A549 (cell line): ENCODE data around the gene THPO.

Experiments used
- KDM1A ChIP-seq: fragments of 200-600 bp; sonication (generic); IDR thresholded peaks from 2 replicates; pipeline ENCODE4 v1.6.1; 2016; ENCODE audit warnings: low read depth, mild to moderate bottlenecking
- MAFK ChIP-seq: fragments of 450-650 bp; IDR thresholded peaks from 2 replicates; pipeline ENCODE4 v1.6.1; 2014; ENCODE audit not compliant: partially characterized antibody
- MAZ ChIP-seq: fragments of 150-350 bp; IDR thresholded peaks from 2 replicates; pipeline ENCODE4 v1.6.1; 2014; ENCODE audit warnings: antibody characterized with exemption, low read depth, low read length, borderline replicate concordance
- NR3C1 ChIP-seq: fragments of >200 bp; sonication (Bioruptor Twin); formaldehyde crosslinking; IDR thresholded peaks from 3 replicates; pipeline ENCODE4 v1.6.1; 2017
- POLR2A ChIP-seq: IDR thresholded peaks from 2 replicates; pipeline ENCODE4 v1.6.1; 2012; ENCODE audit warnings: mild to moderate bottlenecking, low read length
- POLR2AphosphoS2 ChIP-seq: conservative IDR thresholded peaks from 2 replicates; pipeline ENCODE4 v1.6.1; 2012; ENCODE audit warnings: low read length, improper control_type of control experiment, inconsistent platforms
- RNF2 ChIP-seq: fragments of 200-600 bp; sonication (generic); IDR thresholded peaks from 2 replicates; pipeline ENCODE4 v1.6.1; 2016; ENCODE audit warnings: low read depth, mild to moderate bottlenecking, antibody characterized with exemption, moderate library complexity, borderline replicate concordance
- ZNF302 ChIP-seq: fragments of 250-450 bp; sonication (Bioruptor Pico); IDR thresholded peaks from 2 replicates; pipeline ENCODE4 v1.9.0; 2021; ENCODE audit warnings: inconsistent platforms, mild to moderate bottlenecking, moderate library complexity
- TF ChIP-seq, protein P1 (sequence below): IDR thresholded peaks from 2 replicates; pipeline ENCODE4 v1.6.1; 2012
- TF ChIP-seq, protein P2 (sequence below): fragments of >200 bp; sonication (Bioruptor Twin); formaldehyde crosslinking; IDR thresholded peaks from 3 replicates; pipeline ENCODE4 v1.5.1; 2016

DNA sequence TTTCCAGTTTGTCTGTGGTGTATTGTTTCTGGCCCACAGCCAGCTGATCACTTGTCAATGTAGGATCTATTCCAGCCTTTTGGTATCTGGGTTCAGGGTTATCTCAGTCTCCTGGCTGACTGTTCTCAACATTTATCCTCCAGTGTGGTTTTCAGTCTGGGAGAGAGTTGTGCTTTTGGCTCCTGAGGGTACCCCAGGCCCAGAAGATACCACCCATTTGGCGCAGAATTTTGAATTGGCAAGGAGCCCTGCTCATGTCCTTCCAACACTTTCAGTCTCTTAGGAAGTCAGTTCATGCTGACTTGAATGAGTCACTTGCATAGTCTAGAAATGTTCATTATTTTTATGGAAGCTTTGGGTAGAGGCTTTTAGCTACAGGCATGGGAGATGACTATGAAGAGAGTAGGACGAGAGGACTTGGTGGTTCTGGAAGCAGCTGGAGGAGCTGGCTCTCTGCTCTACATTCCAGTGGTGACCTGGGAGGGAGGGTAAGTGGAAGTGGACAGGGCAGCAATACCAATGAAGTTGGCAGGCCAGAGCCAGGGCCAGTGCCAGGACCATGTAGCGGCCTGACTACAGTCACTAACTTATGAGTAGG lies 9.3 kb downstream of the THPO start:
- TF ChIP-seq, protein P1, sequence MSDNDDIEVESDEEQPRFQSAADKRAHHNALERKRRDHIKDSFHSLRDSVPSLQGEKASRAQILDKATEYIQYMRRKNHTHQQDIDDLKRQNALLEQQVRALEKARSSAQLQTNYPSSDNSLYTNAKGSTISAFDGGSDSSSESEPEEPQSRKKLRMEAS: no peak
- TF ChIP-seq, protein P2, sequence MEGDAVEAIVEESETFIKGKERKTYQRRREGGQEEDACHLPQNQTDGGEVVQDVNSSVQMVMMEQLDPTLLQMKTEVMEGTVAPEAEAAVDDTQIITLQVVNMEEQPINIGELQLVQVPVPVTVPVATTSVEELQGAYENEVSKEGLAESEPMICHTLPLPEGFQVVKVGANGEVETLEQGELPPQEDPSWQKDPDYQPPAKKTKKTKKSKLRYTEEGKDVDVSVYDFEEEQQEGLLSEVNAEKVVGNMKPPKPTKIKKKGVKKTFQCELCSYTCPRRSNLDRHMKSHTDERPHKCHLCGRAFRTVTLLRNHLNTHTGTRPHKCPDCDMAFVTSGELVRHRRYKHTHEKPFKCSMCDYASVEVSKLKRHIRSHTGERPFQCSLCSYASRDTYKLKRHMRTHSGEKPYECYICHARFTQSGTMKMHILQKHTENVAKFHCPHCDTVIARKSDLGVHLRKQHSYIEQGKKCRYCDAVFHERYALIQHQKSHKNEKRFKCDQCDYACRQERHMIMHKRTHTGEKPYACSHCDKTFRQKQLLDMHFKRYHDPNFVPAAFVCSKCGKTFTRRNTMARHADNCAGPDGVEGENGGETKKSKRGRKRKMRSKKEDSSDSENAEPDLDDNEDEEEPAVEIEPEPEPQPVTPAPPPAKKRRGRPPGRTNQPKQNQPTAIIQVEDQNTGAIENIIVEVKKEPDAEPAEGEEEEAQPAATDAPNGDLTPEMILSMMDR: no peak
- TF ChIP-seq RNF2 (no peak), NR3C1 (no peak), KDM1A (no peak), MAFK (no peak), MAZ (no peak), POLR2A (no peak), POLR2AphosphoS2 (no peak), ZNF302 (CRISPR knock-in tag) (no peak)
